Endothelial cell of umbilical vein (primary cell): ENCODE data around the gene IFNA14. TPM values are rescaled to one million over a fixed set of nuclear protein-coding genes. Genes with fewer than 3 reads are reported as not detected.
"Not testable (repeated sequence)": the region's sequence is repeated elsewhere in the genome, so short reads cannot be mapped to it uniquely, and the experiment has no call there.

Experiments
- BruUV-seq: library from RNA; stranded (reverse); fragments of 400-500 nt; replicated peaks from 2 replicates; lab custom pipeline; 2021; lab: Mats Ljungman, UMichigan
- CTCF ChIA-PET: fragments of 300-600, 350-600 bp; sonication (Branson Sonifier 250); formaldehyde crosslinking; loops from one replicate; lab custom pipeline; 2021; ENCODE audit warnings: antibody characterized with exemption, inconsistent platforms; lab: Charles Lee
- POLR2A ChIA-PET: fragments of 300-600, 350-600 bp; sonication (Branson Sonifier 250); formaldehyde crosslinking; loops from one replicate; lab custom pipeline; 2021; ENCODE audit warnings: antibody characterized with exemption, inconsistent platforms; lab: Charles Lee
- DNase-seq: peaks from one replicate; pipeline ENCODE4 v3.0.0-alpha.2; 2011; ENCODE audit warnings: low read depth, low spot score
- FAIRE-seq: peaks from 2 replicates; lab custom pipeline; 2011; peaks lifted over from hg19 to GRCh38; lab: Jason Lieb, UNC
- H2AFZ ChIP-seq: 2 replicates; pipeline ENCODE4 v1.6.0; 2012; ENCODE audit warnings: low read depth, low read length, control low read depth, inconsistent platforms
- H3K27ac ChIP-seq: 2 replicates; pipeline ENCODE4 v1.5.1; 2011; ENCODE audit warnings: low read depth, mild to moderate bottlenecking, control low read depth, low read length, moderate library complexity; ENCODE audit not compliant: insufficient read depth
- H3K27me3 ChIP-seq, 2 experiments: 2 replicates each; pipeline versions ENCODE4 v1.6.0 to v1.6.1; 2011; ENCODE audit warnings: low read length in 2 of 2, mixed read lengths in 1 of 2; ENCODE audit not compliant: control insufficient read depth in 2 of 2, insufficient read depth in 2 of 2
- H3K36me3 ChIP-seq, 2 experiments: 2 replicates in 1 of 2; 3 replicates in 1 of 2; pipeline ENCODE4 v1.5.1; 2011; ENCODE audit warnings: low read length in 2 of 2, mild to moderate bottlenecking in 1 of 2, moderate library complexity in 1 of 2; ENCODE audit not compliant: control insufficient read depth in 2 of 2, insufficient read depth in 2 of 2; ENCODE audit errors: extremely low read depth in 1 of 2
- H3K4me1 ChIP-seq: 3 replicates; pipeline ENCODE4 v1.5.1; 2011; ENCODE audit warnings: mild to moderate bottlenecking, low read length; ENCODE audit not compliant: control insufficient read depth, insufficient read depth; ENCODE audit errors: extremely low read depth
- H3K4me2 ChIP-seq: 2 replicates; pipeline ENCODE4 v1.6.1; 2011; ENCODE audit warnings: low read length, control low read depth, mixed read lengths; ENCODE audit not compliant: insufficient read depth
- H3K4me3 ChIP-seq, 3 experiments: fragments of 200-600 bp in 1 of 3; sonication (generic), shearing (Covaris generic) in 1 of 3; replicated peaks in 1 of 3; 2 replicates each; pipeline ENCODE4 v1.5.1; 2011 to 2016; ENCODE audit warnings: control low read depth in 3 of 3, low read length in 3 of 3, mild to moderate bottlenecking in 2 of 3, inconsistent platforms in 1 of 3, low read depth in 1 of 3, moderate library complexity in 1 of 3; ENCODE audit not compliant: insufficient read depth in 1 of 3
- H3K79me2 ChIP-seq: 2 replicates; pipeline ENCODE4 v1.6.0; 2012; ENCODE audit warnings: low read length, inconsistent platforms; ENCODE audit not compliant: control insufficient read depth, insufficient read depth
- H3K9ac ChIP-seq: replicated peaks from 2 replicates; pipeline ENCODE3; 2011; ENCODE audit warnings: low read length, control low read depth; ENCODE audit not compliant: insufficient read depth; ENCODE audit errors: extremely low read depth
- H3K9me1 ChIP-seq: replicated peaks from 3 replicates; pipeline ENCODE4 v1.6.0; 2011; ENCODE audit warnings: mild to moderate bottlenecking, low read length; ENCODE audit not compliant: control insufficient read depth, insufficient read depth; ENCODE audit errors: extremely low read depth
- H3K9me3 ChIP-seq: replicated peaks from 2 replicates; pipeline ENCODE4 v1.5.1; 2012; ENCODE audit warnings: low read length, inconsistent platforms; ENCODE audit not compliant: control insufficient read depth, insufficient read depth
- H4K20me1 ChIP-seq: replicated peaks from 2 replicates; pipeline ENCODE3; 2011; ENCODE audit warnings: mild to moderate bottlenecking, low read length; ENCODE audit not compliant: control insufficient read depth, insufficient read depth; ENCODE audit errors: extremely low read depth
- MYC ChIP-seq: IDR thresholded peaks from one replicate; pipeline ENCODE4 v1.6.1; 2011; ENCODE audit warnings: mild to moderate bottlenecking, low read depth, low read length
- POLR2A ChIP-seq: IDR thresholded peaks from 2 replicates; pipeline ENCODE4 v1.6.1; 2012; ENCODE audit warnings: low read depth, mild to moderate bottlenecking, control low read depth, low read length
- POLR2AphosphoS5 ChIP-seq: IDR thresholded peaks from 2 replicates; pipeline ENCODE4 v1.6.1; 2012; ENCODE audit warnings: low read depth, mild to moderate bottlenecking, control low read depth, low read length, moderate library complexity; ENCODE audit not compliant: insufficient read depth
- dilution Hi-C: fragments of 300-500 bp; cut with MboI; formaldehyde crosslinking; loops from one replicate; pipeline ENCODE4 v1.15.0; 2019; ENCODE audit warnings: low sequenced_read_pairs; ENCODE audit not compliant: extremely low pct_ligation_motif_present
- intact Hi-C: fragments of 100-400 bp; cut with micrococcal nuclease; formaldehyde crosslinking; loops from one replicate; pipeline ENCODE4 v1.10.0; 2022
- polyA plus RNA-seq, 4 experiments: library from polyadenylated mRNA; depleted of rRNA in 3 of 4; stranded (reverse) in 3 of 4; unstranded in 1 of 4; fragments of >200 nt; gene quantifications; 2 replicates each; pipeline versions ENCODE4 v1.2.1 to v1.2.3, GENCODE V29; 2011 to 2012; ENCODE audit warnings: missing spikeins in 1 of 4
- total RNA-seq: library from RNA; stranded (reverse); gene quantifications from 2 replicates; pipeline ENCODE4 v1.2.3, GENCODE V29; 2021
- TF ChIP-seq, protein P1 (sequence below), 2 donors: IDR thresholded peaks; 1 replicate in 1 of 2; 2 replicates in 1 of 2; pipeline ENCODE4 v1.5.1; 2011; ENCODE audit warnings: low read length in 2 of 2, mild to moderate bottlenecking in 2 of 2, moderate library complexity in 2 of 2, control low read depth in 1 of 2, inconsistent platforms in 1 of 2, low read depth in 1 of 2; ENCODE audit not compliant: insufficient read depth in 1 of 2; ENCODE audit errors: extremely low read depth in 1 of 2

The IFNA14 gene
- total and polyA plus RNA-seq, 2 donors (not counting 3 experiments of a cell fraction or from before 2014, with no cell fraction given) = not detected

DNA sequence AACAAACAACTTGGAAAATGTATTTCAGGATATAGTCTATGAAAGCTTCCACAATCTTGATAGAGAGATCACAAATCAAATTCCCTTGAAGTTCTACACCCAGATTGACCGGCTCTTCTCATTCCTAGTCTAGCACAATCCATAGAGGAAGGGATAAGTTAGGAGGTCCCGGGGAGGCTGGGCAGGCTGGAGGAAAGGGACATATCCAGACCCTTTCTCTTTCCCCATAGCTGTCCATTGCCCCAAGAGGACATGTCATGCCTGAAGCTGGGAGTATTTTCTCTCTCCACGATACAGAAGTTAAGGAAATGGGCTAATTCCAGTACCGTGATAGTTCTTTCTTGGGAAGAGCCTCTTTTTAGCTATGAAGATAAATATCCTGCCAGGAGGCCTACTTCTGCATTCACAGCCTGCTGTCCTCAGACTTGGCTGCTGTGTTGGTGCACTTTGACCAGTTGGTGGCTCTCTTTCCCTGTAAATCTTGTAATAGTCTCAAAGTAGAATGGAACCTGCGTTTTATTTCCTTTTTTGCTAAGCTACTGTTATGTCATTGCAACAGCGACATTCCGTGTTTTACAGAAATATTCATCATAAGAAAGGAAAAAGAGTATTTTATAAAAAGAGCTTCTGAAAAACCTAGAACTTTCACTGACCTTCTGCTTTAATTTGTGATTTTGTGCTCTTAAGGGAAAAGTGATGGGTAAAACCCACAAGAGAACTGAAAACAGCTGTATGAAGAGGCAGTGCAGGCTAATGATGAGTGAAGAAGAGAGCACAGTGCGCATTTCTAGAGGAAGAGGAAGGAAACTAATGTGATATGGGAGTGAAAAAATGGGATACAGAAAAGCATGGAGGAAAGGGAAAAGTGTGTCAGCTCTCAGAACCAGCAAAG, 4.1 kb downstream of the IFNA14 start:
- intact Hi-C loops = loop anchor here (1.0 to 5.0 kb wide), 3 partner anchors 161 to 554 kb away; no protein-coding TSS in a partner anchor
- dilution Hi-C loops, H2AFZ ChIP-seq, H3K27me3 ChIP-seq, H3K36me3 ChIP-seq, POLR2A ChIA-PET, H3K9me3 ChIP-seq, H3K9ac ChIP-seq, H3K27ac ChIP-seq, H3K79me2 ChIP-seq, H3K4me2 ChIP-seq, H4K20me1 ChIP-seq, H3K4me3 ChIP-seq, H3K4me1 ChIP-seq, H3K9me1 ChIP-seq, BruUV-seq: not testable (repeated sequence)
- DNase-seq (peak; percentile 52), FAIRE-seq (peak; percentile 87)
- TF ChIP-seq, protein P1, sequence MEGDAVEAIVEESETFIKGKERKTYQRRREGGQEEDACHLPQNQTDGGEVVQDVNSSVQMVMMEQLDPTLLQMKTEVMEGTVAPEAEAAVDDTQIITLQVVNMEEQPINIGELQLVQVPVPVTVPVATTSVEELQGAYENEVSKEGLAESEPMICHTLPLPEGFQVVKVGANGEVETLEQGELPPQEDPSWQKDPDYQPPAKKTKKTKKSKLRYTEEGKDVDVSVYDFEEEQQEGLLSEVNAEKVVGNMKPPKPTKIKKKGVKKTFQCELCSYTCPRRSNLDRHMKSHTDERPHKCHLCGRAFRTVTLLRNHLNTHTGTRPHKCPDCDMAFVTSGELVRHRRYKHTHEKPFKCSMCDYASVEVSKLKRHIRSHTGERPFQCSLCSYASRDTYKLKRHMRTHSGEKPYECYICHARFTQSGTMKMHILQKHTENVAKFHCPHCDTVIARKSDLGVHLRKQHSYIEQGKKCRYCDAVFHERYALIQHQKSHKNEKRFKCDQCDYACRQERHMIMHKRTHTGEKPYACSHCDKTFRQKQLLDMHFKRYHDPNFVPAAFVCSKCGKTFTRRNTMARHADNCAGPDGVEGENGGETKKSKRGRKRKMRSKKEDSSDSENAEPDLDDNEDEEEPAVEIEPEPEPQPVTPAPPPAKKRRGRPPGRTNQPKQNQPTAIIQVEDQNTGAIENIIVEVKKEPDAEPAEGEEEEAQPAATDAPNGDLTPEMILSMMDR (IDR thresholded peaks at IDR 0.05; ENCODE audit: extremely low read depth in 1 of 2, insufficient read depth in 1 of 2, low read depth in 1 of 2, low read length in 2 of 2) = peak; percentile 38 to 48
- CTCF ChIA-PET = interaction anchor here (0.6 to 3.5 kb wide), 44 partner anchors 9 to 1217 kb away, joined by 3 to 63 read pairs (median 4); no protein-coding TSS in a partner anchor

DNA sequence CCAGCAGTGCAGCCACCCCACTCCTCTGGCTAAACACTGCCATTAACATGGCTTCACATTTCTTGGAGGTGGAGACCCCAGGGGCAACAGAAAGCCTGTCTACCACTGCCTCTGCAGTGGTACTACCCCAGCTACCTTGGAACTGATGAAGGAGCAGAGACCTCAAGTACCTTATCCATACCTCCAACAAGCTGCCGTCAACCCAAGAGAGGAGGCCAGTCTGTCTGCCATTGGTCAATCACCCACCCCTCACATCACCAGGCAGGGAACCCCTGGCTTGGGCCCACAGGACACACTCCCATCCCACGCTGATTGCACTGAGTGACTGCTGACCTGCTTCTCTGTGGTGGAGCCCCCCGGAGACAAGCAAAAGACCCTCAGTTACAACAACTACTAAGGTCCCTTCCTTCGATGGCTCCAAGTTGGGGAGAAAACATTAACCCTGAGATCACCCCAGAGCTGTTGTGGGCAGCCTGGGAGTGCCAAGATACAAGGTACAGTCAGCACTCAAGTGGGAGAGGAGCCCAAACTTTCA, 5.6 kb downstream of the IFNA14 start:
- H3K4me2 ChIP-seq = no peak overlapping the region
- peaks cover 2 to 4% of the 10 kb centered on the region in 2 experiments for H3K27me3 ChIP-seq
- no peak overlapping the region for H2AFZ ChIP-seq
- H3K9me1 ChIP-seq = no peaks in the 10 kb centered on the region
- H3K4me1 ChIP-seq = no peaks in the 10 kb centered on the region
- H3K9me3 ChIP-seq = no peaks in the 10 kb centered on the region
- H3K36me3 ChIP-seq = no peaks in the 10 kb centered on the region
- H3K79me2 ChIP-seq = no peaks in the 10 kb centered on the region
- POLR2A ChIA-PET = no interaction called here
- H3K27ac ChIP-seq = no peak overlapping the region
- no peak overlapping the region for H3K9ac ChIP-seq
- CTCF ChIA-PET = interaction anchor here (0.9 to 3.5 kb wide), 3 partner anchors 18 to 161 kb away, joined by 3 to 63 read pairs (median 39); no protein-coding TSS in a partner anchor
- H4K20me1 ChIP-seq = no peaks in the 10 kb centered on the region
- no peak for DNase-seq
- intact Hi-C loops (no loop called here), dilution Hi-C loops (no loop called here)
- BruUV-seq = no TSS peak
- TF ChIP-seq POLR2A (no peak), POLR2AphosphoS5 (no peak), MYC (no peak)
- FAIRE-seq = no peak
- no peak overlapping the region for H3K4me3 ChIP-seq
